ENCODE results near the gene PLXNA2.

- TF ChIP-seq POLR2A (IDR thresholded peaks at IDR 0.05; ENCODE audit: low read depth, low read length) (no peak), CTCF (IDR thresholded peaks at IDR 0.05; ENCODE audit: extremely low read depth in 1 of 2, insufficient read depth in 1 of 2, low read depth in 1 of 2, low read length in 2 of 2) (no peak), MAX (IDR thresholded peaks at IDR 0.05; ENCODE audit: insufficient read depth, insufficient read length) (no peak), EZH2 (IDR thresholded peaks at IDR 0.05; ENCODE audit: borderline replicate concordance, low read depth, low read length, severe bottlenecking) (no peak), POLR2AphosphoS5 (IDR thresholded peaks at IDR 0.05; ENCODE audit: insufficient read depth, low read depth, low read length) (no peak), JUN (IDR thresholded peaks at IDR 0.05; ENCODE audit: borderline replicate concordance, insufficient read depth, insufficient read length, low read depth) (no peak), MYC (IDR thresholded peaks at IDR 0.05; ENCODE audit: low read depth, low read length) (no peak), GATA2 (IDR thresholded peaks at IDR 0.05; ENCODE audit: insufficient read depth, insufficient read length, low read depth, low read length) (no peak), FOS (IDR thresholded peaks at IDR 0.05; ENCODE audit: borderline replicate concordance, insufficient read depth, low read length) (no peak)
Observed at GRCh38 chr1:208083016-208083714, 161.0 kb downstream of the PLXNA2 start.
